ENCODE measurements around the gene LXN.

LXN gene

DNA sequence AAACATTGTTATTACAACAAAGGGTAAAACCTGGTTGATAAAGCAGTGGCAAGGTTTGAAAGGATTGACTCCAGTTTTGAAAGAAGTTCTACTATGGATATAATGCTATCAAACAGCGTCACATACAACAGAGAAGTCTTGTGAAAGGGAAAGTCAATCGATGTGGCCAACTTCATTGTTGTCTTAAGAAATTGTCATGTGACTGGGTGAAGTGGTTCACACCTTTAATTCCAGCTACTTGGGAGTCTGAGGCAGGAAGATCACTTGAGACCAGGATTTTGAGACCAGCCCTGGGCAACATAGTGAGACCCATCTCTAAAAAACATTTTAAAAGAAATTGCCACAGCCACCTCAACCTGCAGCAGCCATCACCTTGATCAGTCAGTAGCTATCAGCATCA lies 6.2 kb upstream of the LXN start:
- TF ChIP-seq, protein P1, sequence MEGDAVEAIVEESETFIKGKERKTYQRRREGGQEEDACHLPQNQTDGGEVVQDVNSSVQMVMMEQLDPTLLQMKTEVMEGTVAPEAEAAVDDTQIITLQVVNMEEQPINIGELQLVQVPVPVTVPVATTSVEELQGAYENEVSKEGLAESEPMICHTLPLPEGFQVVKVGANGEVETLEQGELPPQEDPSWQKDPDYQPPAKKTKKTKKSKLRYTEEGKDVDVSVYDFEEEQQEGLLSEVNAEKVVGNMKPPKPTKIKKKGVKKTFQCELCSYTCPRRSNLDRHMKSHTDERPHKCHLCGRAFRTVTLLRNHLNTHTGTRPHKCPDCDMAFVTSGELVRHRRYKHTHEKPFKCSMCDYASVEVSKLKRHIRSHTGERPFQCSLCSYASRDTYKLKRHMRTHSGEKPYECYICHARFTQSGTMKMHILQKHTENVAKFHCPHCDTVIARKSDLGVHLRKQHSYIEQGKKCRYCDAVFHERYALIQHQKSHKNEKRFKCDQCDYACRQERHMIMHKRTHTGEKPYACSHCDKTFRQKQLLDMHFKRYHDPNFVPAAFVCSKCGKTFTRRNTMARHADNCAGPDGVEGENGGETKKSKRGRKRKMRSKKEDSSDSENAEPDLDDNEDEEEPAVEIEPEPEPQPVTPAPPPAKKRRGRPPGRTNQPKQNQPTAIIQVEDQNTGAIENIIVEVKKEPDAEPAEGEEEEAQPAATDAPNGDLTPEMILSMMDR (IDR thresholded peaks at IDR 0.05; ENCODE audit: low read depth, low read length, missing control alignments) = no peak
- H3K4me3 ChIP-seq (ENCODE audit: low read depth, low read length) = no peak overlapping the region
- DNase-seq (ENCODE audit: low read depth) = no peak
- in situ Hi-C loops (cut with HindIII; ENCODE audit: low sequenced_read_pairs) = no loop called here

DNA sequence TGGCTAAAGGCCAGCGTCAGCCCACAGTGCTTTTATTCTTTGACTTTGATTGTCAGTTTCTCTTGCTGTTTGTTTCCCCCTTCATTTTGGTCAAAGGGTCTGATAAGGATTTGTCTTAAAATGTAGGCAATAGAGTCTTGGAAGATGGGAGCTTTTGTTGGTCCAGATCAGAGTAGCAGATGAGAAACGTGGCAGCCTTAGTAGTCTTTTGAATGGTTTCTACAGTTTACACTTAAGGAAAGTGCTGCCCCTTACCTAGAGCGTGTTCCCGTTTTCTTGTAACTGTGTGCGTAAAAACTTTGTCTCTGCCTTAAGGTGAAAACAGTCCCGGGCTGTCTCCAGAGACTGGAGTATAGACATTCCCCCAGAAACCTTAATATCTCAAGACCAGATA lies 630 bp downstream of the LXN start:
- in situ Hi-C loops (cut with HindIII; ENCODE audit: low sequenced_read_pairs) = no loop called here

DNA sequence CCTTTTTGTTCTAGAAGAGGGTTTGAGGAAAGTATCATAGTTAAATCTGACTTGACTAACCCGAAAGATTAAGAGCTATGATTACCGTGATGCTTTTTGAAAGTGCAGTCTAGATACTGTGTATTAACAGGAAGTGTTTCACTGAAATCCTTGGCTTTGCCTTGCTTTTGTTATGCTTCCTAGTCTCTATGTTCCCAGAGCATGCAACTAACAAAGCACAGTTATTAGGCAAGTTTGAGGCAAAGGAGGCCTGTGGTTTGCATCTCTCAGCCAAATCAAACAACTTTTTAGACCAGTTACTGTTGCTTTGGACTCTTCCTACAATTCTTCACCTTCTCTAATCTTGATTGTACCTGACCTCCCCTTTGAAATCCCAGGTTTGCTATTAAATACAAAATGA lies 3.9 kb downstream of the LXN start:
- peak; percentile 84 for DNase-seq (ENCODE audit: low read depth)
- in situ Hi-C loops (cut with HindIII; ENCODE audit: low sequenced_read_pairs) = no loop called here
- TF ChIP-seq, protein P1 (IDR thresholded peaks at IDR 0.05; ENCODE audit: low read depth, low read length, missing control alignments) = no peak
- H3K4me3 ChIP-seq (ENCODE audit: low read depth, low read length) = peak overlapping the region; percentile 5

More for the DNA sequence above, 630 bp downstream of the LXN start:
- H3K4me3 ChIP-seq (ENCODE audit: low read depth, low read length) = peak overlapping the region; percentile 77
- no peak for DNase-seq (ENCODE audit: low read depth)
- TF ChIP-seq, protein P1 (IDR thresholded peaks at IDR 0.05; ENCODE audit: low read depth, low read length, missing control alignments) = no peak

DNA sequence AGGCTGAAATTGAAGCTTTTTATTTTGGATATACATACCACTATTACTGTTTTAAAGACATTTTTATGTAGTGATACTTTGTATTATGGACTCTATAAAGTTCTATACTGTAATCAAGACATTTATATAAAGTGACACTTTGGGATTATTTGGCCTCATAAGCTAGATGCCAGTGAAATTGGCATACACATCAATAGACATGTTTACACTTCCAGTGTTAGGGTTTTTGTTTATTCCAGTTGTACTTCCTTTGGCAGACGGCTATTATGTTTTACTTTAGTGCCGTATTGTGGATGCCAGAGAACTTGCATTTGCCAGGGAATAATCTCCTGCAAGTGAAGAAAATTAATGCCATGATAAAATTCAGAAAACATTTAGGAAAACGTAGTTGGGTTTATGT lies 6.0 kb downstream of the LXN start:
- TF ChIP-seq, protein P1 (IDR thresholded peaks at IDR 0.05; ENCODE audit: low read depth, low read length, missing control alignments) = no peak
- H3K4me3 ChIP-seq (ENCODE audit: low read depth, low read length) = no peak overlapping the region
- DNase-seq (ENCODE audit: low read depth) = no peak
- in situ Hi-C loops (cut with HindIII; ENCODE audit: low sequenced_read_pairs) = no loop called here

DNA sequence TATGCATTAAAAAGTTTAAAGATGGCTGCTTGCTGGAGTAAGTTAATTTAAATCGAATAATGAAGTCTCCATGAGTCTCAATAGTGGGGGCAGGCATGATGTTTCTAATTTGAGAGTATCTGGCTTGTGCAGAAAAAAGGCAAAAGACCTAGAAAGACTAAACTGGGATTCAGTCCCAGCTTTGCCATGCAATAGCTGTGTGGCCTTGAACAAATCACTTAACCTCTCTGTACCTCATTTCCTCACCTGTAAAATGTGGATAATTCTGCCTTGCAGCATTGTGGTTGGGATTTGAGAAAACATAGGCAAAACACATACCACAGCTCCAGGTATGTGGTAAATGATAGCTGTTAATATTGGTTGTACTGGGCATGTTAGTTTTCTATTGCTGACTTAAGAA lies 8.6 kb downstream of the LXN start:
- TF ChIP-seq, protein P1 (IDR thresholded peaks at IDR 0.05; ENCODE audit: low read depth, low read length, missing control alignments) = no peak
- no peak overlapping the region for H3K4me3 ChIP-seq (ENCODE audit: low read depth, low read length)
- in situ Hi-C loops (cut with HindIII; ENCODE audit: low sequenced_read_pairs) = no loop called here
- no peak for DNase-seq (ENCODE audit: low read depth)

DNA sequence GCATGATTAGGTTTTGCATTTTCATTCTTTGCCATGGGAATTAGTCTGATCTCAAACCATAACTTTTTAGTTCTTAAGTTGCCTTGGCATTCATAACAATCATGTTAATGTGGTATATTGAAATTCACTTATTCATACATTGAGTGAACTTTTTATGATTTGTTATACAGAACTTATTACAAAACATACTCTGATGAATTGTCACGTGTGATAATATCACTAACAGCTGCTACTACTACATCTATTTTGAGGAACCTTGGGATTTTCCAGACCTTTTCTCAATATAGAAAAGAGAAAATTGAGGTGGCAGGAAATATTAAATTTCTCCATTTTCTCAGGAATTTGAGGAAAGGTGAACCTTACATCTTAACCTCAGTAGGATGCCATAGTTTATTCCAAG lies 9.2 kb downstream of the LXN start:
- TF ChIP-seq, protein P1 (IDR thresholded peaks at IDR 0.05; ENCODE audit: low read depth, low read length, missing control alignments) = no peak
- no peak overlapping the region for H3K4me3 ChIP-seq (ENCODE audit: low read depth, low read length)
- DNase-seq (ENCODE audit: low read depth) = no peak
- in situ Hi-C loops (cut with HindIII; ENCODE audit: low sequenced_read_pairs) = no loop called here

DNA sequence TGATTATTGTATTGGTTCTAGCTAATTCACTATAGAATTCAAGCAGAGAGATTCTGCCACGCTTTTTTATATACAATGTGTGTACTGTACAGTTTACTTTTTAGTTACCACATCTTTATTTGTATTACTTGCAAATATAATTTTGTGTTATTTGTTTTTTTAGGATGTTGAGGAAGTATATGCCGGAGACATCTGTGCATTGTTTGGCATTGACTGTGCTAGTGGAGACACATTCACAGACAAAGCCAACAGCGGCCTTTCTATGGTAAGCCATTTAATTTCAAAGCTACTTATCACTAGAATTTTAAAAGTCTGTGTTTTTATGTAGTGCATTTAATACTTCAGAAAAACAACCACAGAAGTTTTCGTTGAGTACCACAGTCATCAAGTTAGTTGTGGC lies 11.7 kb downstream of the LXN start:
- in situ Hi-C loops (cut with HindIII; ENCODE audit: low sequenced_read_pairs) = no loop called here

More for the DNA sequence above, 11.7 kb downstream of the LXN start:
- TF ChIP-seq, protein P1 (IDR thresholded peaks at IDR 0.05; ENCODE audit: low read depth, low read length, missing control alignments) = no peak
- no peak overlapping the region for H3K4me3 ChIP-seq (ENCODE audit: low read depth, low read length)
- DNase-seq (ENCODE audit: low read depth) = no peak

Data from astrocyte of the cerebellum (primary cell).